AG10803 (cell line): ENCODE measurements around the gene SCTR.

ENCODE experiments used
- DNase-seq: peaks from one replicate; pipeline ENCODE4 v3.0.0; 2010; ENCODE audit warnings: low read depth
- H3K4me3 ChIP-seq: 2 replicates; pipeline ENCODE4 v1.5.1; 2011; ENCODE audit warnings: mild to moderate bottlenecking, low read length, control low read depth
- TF ChIP-seq, protein P1 (sequence below): conservative IDR thresholded peaks from 2 replicates; pipeline ENCODE4 v1.5.1; 2011; ENCODE audit warnings: mild to moderate bottlenecking, low read length, control low read depth, inconsistent platforms

SCTR gene

DNA sequence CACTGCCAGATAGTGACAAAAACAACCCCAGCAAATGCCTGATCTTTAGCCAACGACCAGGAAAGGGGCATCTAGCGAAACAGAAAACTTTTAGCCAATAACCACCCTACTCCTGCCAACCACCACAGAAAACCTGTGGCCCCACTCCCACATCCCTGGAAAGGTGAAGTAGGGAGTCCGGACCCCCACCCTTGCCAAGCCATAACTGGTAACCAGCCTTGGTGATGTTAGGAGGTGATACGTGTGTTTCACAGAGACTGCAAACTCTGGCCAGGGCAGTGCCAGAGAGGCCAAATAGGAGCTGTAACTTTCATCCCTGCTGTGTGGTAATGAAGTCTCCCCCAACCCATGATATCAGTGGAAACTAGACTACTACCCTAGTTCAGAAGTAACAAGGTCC, 27.6 kb downstream of the SCTR start:
- no peak overlapping the region for H3K4me3 ChIP-seq
- TF ChIP-seq, protein P1, sequence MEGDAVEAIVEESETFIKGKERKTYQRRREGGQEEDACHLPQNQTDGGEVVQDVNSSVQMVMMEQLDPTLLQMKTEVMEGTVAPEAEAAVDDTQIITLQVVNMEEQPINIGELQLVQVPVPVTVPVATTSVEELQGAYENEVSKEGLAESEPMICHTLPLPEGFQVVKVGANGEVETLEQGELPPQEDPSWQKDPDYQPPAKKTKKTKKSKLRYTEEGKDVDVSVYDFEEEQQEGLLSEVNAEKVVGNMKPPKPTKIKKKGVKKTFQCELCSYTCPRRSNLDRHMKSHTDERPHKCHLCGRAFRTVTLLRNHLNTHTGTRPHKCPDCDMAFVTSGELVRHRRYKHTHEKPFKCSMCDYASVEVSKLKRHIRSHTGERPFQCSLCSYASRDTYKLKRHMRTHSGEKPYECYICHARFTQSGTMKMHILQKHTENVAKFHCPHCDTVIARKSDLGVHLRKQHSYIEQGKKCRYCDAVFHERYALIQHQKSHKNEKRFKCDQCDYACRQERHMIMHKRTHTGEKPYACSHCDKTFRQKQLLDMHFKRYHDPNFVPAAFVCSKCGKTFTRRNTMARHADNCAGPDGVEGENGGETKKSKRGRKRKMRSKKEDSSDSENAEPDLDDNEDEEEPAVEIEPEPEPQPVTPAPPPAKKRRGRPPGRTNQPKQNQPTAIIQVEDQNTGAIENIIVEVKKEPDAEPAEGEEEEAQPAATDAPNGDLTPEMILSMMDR: no peak
- no peak for DNase-seq

DNA sequence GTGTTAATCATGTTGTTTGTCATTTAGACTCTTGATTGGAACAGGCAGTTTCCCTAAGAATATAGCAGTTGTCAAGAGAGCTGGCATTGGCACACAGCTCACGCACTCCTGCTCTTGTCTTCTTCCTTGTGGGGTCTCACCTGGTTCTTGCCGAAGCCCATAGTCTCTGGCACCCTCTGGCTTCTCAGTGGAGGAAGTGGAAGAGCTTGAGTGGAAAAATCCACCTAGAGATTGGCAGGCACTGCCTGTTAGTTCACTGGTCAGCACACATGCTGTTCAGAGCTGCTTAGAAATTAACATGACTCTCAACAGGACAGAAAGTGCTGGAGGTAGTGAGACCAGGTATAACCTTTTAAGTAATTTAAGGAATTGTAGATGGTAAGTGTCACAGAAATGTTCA, 28.3 kb downstream of the SCTR start:
- TF ChIP-seq, protein P1: no peak
- DNase-seq: no peak
- no peak overlapping the region for H3K4me3 ChIP-seq

- no peak overlapping the region for H3K4me3 ChIP-seq
- TF ChIP-seq, protein P1: no peak
- DNase-seq: no peak
Observed at GRCh38 chr2:119494163-119494790, 30.0 kb downstream of the SCTR start.

DNA sequence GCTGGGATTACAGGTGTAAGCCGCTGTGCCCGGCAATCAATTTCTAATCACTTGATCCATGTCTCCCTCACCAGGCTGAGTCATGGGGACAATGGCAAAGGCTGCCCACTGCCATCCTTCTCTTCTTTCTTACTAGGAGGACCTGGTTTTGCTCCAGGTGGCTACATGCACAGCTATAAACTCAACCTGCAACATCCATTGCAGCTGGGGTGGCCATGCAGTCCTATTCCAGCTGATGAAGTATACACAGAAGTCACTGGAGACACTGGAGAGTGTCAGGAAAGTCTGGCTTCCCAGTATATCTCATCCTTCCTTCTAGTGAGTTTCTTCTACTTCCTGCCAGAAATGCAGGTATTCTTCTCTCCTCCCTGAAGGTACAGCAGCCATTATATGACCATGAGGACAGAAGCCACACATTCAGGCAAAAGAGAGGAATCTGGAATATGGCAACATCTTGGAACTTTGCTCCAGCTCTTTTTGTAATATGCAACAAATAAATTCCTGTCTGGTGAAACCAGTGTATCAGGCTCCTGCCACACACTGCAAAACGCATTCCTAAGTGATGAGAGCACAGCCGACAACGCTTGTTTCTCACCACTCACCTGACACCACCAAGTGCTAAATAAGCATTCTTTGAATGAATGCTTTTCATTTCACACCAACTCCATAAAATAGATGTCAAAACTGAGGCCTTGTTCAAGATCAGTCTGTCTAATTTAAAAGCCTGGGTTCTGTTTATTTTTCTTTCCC, 32.3 kb downstream of the SCTR start:
- DNase-seq: peak; percentile 87
- TF ChIP-seq, protein P1: no peak
- H3K4me3 ChIP-seq: no peak overlapping the region

GRCh38 chr2:119490653-119491195, 33.6 kb downstream of the SCTR start:
- TF ChIP-seq, protein P1: no peak
- no peak overlapping the region for H3K4me3 ChIP-seq
- DNase-seq: no peak

GRCh38 chr2:119490106-119490505, 34.2 kb downstream of the SCTR start:
- H3K4me3 ChIP-seq: no peak overlapping the region
- DNase-seq: no peak
- TF ChIP-seq, protein P1: no peak
